AG20443 (cell line): ENCODE measurements around the gene CPSF2.
A peak's percentile ranks its signal among the peaks of the same experiment; 100 is the strongest.

Source experiments
- DNase-seq: peaks from one replicate; pipeline ENCODE4 v3.0.0; 2012; ENCODE audit warnings: low spot score, mixed read lengths

The CPSF2 gene

DNA sequence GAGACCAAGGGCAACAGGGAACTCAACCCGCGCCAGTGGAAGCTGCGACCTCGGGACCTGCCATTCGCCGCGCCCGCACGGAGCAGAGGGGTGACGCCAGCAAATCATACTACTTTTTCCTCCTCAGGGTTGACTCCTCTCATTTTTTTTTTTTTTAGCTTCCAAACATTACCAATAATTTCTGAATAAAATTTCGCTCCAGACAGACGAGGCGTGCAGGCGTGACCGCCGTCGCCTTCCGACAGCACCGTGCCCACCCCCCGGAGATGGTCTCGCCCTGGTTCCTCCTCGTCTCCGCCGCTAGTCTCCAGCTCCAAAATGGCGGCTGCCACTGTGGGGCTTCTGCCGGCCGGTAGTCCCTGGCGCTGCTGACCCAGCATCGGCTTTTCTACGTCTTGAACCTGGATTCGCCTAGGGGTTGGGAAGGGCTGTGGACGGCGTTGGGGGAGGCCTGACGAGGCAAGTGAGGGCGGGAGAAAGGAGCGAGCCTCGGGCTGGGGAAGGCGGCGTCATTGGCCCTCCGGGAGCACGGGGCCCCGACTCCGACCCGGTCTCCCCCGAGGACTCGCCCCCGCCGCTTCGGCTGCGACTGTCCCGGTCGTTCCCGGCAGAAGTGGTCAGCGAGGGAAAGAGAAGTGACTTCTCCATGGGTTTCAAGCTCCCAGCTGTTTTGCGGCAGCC lies at the start of gene CPSF2, which contains the start of gene NDUFB1:
Gene CPSF2, plus strand, starts transcription at position 300 of the 681 bp plus-strand sequence. CDS start 9,016 bp downstream, outside the sequence.
Gene NDUFB1, minus strand, starts transcription at position 37 of the 681 bp plus-strand sequence. CDS start 4,069 bp downstream, outside the sequence.
- DNase-seq = peak; percentile 95

DNA sequence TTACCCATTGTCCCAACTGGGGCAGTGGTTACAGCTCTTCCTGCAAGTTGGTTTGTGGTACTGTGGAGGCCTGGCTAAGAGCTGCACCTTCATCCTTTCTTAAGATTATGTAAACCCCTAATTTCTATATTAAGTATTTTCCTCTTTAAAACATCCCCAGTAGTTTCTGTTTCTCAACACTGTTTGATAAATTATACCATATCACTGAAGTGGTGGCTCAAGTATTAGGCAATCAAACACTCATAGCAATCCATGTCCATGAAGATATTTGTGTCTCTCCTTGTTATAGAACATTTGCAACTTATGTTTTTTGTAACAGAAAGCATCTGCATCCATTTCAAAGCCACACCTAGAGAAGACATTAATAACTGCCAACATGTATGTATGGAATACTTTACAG lies 47.2 kb upstream of the CPSF2 start:
- no peak for DNase-seq

DNA sequence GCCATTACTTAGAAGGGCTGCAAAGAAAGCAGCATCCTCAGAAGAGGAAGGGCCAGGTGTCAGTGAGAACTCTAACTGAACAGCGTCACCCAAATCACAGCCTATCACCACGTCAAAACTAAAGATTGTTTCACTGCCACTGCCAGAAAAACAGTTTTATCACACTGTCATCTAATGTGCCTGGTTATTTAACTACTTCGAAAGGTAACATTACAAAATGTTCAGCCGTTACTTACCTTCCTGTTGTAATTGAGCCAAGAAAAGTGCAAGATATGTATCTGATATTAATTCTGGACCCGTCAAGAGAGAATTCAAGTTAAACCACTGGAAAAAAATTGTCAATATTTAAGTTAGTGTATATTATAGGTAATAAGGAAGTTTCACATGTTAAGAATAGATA lies 33.3 kb upstream of the CPSF2 start:
- DNase-seq = no peak

DNA sequence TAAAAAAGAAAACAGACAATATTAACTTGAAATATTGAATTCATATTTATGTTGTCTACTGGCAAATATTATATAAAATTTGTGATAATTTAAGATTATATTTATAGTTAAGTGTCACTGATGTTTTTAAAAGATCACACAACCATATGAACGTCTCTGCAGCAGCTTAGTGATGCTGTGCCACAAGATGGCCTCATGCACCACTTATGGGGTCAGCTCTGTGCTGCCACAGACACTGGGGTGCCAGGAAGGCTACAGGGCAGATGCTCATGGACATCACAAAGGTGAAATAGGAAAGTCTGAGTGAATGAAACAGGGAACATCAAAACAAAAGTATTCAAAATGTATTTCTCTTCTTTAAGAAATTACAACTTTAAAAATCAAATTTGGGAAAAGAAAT lies 28.4 kb upstream of the CPSF2 start:
- DNase-seq = peak; percentile 14

DNA sequence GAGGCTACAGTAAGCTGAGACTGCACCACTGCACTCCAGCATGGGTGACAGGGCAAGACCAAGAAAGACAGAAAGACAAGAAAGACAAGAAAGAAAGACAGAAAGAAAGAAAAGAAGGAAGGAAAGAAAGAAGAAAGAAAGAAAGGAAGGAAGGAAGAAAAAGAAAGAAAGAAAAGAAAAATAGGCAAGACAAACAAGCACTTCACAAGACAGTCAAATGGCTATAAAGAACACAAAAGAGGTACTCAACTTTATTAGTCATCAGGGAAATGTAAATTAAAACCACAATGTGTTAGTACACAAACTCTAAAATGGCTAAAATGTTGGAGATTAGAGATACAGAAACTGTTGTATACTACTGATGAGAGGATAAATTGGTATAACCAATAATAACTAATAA lies 22.0 kb upstream of the CPSF2 start:
- no peak for DNase-seq

DNA sequence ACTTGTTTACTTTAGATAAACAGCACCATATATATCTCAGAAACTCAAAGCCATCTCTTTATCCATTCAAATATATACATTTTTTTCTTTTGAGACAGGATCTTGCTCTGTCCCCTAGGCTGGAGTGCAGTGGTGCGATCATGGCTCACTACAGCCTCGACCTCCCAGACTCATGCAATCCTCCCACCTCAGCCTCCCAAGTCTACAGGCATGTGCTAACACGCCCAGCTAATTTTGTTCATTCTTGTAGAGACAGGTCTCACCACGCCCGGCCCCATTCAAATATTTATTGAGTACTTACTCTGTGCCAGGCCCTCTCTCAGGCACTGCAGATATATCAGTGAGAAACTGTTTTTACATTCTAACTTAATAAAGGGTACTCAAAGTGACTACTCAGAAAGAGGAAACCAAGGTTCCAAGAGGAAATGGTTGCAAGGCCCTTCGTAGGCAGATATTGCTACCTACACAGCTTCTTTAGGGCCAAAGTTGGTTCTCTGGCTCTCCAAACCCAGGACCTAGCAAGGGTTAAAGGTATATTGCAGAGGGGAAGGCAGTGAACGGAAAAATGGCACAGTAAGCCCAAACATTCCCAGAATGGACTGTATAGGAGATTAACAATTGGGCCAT lies 18.3 kb upstream of the CPSF2 start:
- no peak for DNase-seq

DNA sequence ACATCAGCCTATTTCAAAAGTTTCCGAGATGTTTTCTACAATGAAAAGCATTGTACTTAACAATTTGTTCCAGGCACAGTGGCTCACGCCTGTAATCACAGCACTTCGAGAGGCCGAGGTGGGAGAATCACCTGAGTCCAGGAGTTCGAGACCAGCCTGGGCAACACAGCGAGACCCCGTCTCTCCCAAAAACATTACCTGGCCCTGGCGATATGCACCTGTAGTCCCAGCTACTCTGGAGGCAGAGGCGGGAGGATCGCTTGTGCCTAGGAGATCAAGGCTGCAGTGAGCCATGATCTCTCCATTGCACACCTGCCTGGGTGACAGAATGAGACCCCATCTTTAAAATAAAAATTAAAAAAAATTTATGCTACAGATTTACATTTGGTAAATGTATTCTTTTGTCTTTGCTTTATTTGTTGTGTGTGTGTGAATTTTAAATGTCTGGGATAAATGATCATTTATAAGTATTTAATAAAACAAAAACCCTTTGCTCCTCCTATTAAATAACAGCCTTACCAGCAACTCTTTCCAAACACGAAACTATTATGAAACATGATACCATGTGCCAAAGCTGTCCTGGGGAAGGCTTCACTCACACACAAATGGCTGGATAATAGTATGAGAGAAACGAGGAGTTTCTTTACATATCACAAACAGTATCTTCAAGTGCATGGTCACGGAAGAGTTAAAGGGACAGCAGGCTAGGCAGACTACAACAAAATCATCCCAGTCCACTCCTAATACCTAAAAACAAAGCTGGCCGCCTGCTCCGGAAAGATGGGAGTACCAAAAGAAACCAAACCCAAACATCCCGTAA lies 16.5 kb upstream of the CPSF2 start:
- DNase-seq = peak; percentile 47

DNA sequence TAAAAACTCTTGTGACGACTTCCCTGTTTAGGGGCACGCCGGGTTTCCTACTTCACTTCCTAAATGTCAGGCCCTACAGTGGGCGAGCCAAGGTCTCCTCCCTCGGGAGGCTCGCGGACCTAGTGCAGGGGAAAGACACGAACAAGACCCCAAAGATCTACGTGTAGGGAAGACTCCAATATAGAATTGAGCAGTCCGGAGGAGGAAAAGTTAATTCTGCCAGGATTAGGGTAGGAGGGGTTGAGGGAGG lies 16.0 kb upstream of the CPSF2 start:
- DNase-seq = no peak

DNA sequence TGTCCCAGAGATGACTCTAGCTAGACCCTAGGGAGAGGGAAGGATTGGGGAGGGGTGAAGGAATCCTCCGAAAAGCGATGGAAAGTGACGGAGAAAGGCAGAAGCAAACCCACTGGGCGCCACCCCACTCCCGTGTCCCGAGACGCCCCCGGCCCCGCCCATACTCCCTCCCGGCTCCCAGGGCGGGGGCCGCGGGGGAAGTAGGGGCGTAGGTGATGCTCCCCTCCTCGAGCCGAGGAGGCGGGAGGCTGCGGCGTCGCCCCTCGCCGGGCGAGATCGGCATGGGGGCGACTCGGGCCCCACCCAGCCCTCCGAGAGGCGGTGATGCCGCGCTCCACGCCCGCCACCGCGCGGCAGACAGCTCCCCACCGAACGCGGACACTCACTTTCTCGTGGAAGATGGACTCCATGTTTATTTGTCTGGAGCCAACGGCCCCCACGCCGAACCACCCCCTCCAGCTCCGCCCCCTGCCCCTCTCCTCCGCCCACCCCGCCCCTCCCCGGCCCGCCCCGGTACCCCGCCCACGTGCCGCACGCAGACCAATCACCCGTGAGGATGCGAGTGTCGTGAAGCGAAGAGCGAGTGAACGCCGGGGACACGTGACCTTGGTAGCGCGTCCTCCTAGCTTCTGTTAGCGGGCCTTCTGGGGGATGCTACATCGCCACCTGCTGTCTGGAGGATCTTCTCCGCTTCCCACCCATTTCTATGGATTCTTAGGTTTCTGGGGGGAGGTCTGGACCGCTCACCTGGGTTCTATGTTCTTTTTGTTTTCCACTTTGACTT lies 15.4 kb upstream of the CPSF2 start, which contains the start of gene ATXN3:
Gene ATXN3, minus strand, starts transcription at position 440 of the 784 bp plus-strand sequence. Its CDS starts 30 bp downstream, at position 410.
- peak; percentile 99 for DNase-seq

DNA sequence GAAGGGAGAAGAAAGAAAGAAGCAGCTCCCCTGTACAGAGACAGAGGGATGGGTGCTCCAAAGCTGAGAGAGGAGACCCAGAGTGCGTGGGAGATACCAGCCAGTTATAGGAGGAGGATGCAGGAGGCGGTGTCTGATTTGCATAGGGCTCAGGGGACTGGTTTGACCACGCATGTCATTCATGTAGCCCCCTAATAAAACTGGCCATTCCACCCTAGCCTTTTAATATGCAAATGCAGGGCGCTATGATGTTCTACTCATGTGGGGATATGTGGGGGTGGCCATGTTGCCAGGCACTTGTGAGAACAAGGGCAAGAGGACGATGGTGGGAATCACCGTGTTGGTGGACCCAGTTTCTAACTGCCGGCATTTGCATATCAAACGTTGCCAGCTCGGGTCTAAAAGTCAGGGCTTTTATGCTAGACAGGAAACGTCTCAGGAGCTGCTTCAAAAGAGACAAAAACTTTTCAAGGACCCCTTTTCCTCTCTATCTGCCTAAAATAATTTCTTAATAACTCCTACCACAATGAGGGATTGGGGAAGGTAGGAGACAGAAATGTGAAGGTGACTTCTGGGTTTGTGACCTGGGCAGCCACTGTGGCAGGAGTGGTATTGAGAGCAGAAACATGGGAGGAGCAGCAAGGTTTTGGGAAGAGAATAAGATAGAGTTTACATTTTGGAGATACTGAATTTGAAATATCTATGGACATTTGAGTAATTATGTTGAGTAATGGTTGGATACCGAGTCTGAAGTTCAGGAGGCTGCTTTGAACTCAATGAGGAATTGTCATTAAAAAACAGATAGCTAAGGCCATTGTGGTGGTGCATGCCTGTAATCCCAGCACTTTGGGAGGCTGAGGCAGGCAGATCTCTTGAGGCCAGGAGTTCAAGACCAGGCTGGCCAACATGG lies 13.2 kb upstream of the CPSF2 start:
- no peak for DNase-seq

DNA sequence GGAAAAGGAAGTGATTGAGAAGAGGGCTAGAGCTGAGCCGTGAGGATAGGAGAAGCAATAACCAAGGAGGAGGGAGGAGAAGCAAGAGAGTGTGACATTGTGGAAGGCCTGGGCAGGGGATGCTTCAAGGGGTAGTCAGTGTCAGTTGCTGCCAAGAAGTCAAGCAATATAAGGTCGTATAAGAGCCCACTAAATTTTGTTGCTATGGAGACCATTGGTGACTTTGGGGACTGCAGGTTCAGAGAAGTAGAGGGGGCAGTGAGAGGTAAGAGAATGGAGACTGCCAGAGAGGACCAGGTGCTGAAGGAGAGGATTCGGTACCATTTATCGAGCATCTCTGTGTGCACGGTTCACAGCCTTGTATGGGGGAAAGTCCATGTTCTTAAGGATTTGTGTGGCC lies 12.3 kb upstream of the CPSF2 start:
- DNase-seq = no peak

DNA sequence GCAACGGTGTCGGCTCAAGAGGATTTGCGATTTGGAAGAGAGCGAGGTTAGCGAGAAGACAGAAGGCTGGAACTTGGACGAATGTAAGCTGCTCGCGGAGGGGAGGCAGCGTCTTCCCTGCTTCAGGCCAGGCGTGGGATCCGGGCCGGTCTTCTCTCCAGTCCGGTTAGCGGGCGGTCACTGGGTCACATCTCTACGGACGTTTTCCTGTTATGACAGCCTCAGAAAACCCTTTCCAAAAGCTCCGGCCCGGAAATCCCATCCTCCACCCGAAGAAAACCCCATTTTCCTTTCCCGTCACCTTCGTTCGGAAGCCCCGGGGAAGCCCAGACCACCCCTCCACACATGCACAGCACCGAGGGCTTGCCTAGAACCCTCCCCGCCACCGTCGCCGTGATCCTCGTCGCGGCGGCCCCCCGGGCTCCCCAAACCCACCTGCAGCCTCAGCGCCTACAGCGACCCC lies 531 bp upstream of the CPSF2 start:
- DNase-seq = peak; percentile 65

DNA sequence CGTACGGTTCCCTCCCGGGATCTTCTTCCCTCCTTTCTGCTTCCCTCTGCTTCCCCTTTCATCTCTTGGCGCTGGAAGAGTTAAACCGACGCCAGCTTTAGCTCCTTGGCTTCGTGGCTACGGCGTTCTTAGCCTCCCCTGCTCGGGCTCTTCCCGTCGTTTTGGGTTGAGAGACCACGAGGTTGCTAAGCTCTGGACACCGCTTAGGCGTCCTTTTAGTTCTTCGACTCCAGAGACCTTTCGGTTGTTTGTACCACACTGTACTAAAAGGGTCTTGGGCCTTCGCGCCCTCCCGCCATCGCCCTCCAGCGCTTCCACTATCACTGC lies 545 bp downstream of the CPSF2 start:
- peak; percentile 33 for DNase-seq

DNA sequence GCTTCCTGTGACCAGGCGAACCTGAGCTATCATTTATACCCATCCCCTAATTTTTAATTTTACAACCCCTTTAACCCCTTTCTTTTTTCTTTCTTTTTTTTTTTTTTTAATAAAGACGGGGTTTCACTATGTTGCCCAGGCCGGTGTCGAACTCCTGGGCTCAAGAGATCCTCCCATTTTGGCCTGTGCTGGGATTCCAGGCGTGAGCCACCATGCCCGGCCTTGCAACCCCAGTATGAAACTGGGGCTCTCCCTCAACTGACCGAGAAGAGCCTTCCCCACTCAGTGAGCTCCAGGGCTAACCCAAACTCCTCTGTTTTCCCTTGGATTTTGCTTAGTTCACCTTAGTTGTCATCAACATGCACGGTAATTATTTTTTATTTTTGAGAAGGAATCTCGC lies 992 bp downstream of the CPSF2 start:
- DNase-seq = peak; percentile 21

DNA sequence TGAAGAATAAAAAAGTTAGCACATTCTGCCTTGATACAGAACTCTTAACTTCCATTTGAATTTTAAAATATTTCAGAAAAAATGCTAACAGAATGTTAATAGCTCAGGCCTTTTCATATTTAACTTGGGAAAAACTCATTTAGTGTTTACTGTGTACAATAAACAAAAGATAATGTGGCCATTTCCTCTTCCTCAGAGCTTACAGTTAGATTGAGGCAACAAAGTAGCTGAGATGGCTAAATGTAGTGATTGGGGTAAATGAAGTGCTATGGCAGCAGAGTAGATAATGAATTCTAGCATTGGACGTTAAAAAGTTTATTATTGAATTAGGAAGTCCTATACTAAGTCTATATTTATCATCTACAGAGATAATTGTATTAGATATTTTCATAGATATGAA lies 12.7 kb downstream of the CPSF2 start:
- no peak for DNase-seq

DNA sequence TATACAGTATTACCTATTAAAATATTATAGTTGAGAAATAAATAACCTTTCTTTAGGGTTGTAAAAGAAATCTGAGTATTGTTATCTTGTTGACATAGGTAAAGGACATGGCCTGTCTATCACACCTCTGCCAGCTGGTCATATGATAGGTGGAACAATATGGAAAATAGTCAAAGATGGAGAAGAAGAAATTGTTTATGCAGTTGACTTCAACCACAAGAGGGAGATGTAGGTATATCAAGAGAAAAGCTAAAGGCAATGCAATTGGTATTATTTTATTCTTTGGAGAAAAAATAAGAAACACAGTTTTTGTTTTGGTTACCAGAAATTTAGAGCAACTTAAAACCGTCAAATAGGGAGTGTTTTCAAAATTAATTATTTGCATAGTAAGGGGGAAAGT lies 13.5 kb downstream of the CPSF2 start:
- DNase-seq = peak; percentile 31

DNA sequence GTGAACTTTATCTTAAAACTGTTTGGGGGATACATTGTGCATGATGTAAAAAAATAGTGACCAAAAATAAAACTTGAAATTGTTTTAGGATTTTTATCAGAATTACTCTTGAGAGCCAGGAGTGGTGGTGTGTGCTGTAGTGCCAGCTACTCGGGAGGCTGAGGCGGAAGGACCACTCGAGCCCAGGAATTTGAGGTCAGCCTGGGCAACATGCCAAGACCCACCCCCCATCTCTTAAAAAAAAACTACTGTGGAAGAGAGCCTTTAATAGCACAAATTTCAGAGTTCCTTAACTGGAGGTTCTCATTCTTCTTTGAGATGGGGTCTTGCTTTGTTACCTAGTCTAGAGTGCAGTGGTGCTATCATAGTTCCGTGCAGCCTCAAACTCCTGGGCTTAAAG lies 21.5 kb downstream of the CPSF2 start:
- no peak for DNase-seq

DNA sequence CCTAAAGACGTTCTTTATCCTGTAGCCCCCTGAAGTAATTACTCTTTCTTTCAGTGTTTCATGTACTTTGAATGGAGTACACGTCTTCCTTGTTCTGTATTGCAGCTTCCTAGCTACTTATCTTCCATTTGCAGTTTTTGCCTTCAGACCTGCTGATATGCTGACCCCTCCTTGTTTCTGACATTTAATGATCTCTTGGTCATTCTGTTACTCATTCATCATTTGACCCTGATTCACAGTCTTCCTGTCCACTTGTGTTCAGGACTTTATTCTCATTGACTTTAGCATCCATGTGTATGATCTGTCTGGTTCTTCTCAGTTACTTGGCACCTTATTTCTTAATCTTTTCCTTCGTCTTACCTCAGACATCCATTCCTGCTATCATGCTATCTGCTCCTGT lies 22.2 kb downstream of the CPSF2 start:
- DNase-seq = no peak

DNA sequence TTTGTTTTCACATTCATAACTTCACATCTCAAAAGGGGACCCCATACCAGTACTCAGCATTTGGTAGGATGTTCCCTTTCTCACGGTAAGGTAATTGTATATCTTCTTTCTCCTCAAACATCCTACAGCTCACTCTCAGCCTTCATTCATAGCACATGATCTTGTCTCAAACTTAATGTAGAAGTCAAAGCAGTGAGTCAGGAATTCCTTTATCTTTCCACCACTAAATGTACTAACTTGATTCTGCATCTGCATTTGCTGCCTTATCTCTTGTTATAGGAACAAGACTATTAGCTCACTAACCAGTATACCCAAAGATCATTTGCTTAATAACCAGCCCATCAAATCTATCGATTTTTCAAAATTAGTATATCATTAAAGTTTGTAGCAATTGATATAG lies 22.9 kb downstream of the CPSF2 start:
- no peak for DNase-seq

DNA sequence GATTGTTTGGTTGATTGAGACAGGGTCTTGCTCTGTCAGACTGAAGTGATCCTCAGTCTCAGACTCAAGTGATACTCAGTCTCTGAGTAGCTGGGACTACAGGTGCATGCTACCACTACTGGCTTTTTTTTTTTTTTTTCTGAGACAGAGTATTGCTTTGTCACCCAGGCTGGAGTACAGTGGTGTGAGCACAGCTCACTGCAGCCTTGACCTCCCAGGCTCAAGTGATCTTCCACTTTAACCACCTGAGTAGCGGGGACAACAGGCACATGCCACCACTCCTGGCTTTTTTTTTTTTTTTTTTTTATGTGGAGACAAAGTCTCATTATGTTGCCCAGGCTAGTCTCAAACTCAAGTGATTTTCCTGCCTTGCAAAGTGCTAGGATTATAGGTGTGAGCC lies 31.8 kb downstream of the CPSF2 start:
- no peak for DNase-seq

DNA sequence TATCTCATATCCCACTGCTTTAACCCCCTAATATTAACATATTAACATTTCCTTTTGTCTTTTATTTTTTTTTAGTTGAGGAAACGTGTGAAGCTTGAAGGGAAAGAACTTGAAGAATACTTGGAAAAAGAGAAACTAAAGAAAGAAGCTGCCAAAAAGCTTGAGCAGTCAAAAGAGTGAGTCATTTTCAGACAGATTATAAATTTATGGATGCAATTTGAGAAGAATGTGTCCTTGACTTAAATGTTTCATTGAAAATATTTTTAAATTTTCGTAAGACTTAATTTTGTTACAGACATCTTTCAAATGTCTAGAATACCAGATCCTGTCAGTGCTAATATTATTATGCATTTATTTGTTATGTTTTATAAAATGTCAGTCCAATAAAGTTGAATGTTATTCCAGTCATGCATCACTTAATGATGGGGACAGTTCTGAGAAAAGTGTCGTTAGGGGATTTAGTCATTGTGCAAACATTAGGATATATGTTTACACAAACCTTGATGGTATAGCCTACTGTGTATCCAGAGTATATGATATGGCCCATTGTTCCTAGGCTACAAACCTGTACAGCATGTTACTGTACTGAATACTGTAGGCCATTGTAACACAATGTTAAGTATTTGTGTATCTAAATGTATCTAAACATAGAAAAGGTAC lies 32.6 kb downstream of the CPSF2 start:
- DNase-seq = peak; percentile 21
